Erythroblast (primary cell): ENCODE results near the gene TES.

Experiments
- GATA1 ChIP-seq: IDR thresholded peaks from 2 replicates; pipeline ENCODE4 v1.6.1; 2011; ENCODE audit warnings: low read depth, mild to moderate bottlenecking, control low read depth, low read length, moderate library complexity
- POLR2A ChIP-seq: IDR thresholded peaks from 2 replicates; pipeline ENCODE4 v1.6.1; 2011; ENCODE audit warnings: mild to moderate bottlenecking, low read length

DNA sequence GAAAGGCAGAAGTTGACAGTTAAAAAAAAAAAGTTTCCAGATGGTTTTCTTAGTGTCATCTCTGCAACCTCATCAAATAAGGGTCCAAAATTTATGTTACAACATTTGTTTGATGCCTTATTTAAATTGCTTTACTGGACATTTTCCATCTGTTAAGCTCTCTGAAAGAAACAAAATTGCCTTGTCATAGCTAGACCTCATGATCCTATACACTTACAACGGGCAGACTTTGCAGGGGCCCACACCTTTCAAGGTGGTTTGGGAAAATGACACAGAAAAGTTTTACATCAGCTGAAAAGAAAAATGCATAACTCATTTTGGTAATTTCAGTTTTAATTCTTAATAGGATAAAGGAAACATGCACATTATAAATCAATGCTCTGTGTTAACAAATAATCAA lies 1.4 kb upstream of the TES start:
- TF ChIP-seq POLR2A (no peak), GATA1 (no peak)
